ENCODE results near the gene SHLD1.
"Not testable (repeated sequence)": the region's sequence is repeated elsewhere in the genome, so short reads cannot be mapped to it uniquely, and the experiment has no call there.

Gene SHLD1

DNA sequence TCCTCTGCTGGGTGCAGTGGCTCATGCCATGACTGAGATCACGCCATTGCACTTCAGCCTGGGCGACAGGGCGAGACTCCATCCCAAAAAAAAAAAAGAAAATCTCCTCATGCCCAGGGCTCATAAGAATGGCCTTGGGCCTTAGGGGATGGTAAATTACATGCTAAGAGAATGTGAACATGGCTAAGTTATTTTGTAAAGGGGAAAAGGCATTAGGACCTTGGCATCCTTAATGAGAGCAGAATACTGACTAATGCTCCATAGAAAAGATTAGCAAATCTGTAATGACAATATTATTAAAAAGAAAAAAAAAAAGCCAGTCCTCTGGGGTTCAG, 12.6 kb upstream of the SHLD1 start:
- DNase-seq = no peak

DNA sequence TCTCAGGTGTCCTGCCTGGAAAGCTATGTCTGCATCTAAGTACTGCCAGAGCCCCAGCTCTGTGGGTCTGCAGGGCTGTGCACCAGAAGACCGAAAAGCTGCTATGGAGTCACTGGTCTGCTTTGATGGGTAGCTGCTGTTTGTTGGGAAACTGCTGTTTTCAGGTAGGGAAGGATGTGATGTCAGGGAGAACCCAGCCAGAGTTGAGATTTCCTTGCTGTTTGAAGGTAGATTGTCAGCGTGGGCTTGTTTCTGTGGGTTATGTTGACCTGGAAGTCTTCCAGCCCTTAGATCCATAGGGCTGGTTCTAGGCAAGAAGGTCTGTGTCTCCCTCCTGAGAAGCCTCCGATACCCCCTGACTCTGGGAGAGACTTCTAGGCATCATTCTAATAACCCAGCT, 12.2 kb upstream of the SHLD1 start:
- no peak for DNase-seq

DNA sequence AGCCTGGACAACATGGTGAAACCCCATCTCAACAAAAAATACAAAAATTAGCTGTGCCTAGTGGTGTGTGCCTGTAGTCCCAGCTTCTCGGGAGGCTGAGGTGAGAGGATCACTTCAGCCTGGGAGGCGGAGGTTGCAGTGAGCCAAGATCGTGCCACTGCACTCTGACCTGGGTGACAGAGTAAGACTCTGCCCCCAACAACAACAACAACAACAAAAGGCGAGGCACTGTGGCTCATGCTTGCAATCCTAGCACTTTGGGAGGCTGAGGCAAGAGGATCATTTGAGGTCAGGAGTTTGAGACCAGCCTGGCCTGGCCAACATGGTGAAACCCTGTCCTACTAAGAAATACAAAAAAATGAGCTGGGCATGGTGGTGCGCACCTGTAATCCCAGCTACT, 9.6 kb upstream of the SHLD1 start:
- not testable (repeated sequence) for DNase-seq

DNA sequence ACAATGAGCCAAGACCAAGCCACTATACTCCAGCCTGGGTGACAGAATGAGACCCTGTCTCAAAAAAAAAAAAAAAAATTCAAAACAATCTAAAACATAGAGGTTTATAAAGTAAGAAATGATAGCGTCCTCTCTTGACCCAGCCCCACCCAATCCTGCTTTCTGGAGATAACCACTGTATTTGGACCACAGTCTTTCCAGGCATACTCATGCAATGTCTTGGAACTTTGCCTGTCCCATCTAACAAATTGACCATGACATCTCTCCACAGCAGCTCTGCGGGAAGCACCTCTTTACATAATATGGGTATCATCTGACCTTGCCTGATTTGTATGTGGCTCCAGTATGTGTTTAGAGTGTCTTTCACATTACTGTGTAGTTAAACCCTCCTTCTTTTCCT, 9.1 kb upstream of the SHLD1 start:
- no peak for DNase-seq

DNA sequence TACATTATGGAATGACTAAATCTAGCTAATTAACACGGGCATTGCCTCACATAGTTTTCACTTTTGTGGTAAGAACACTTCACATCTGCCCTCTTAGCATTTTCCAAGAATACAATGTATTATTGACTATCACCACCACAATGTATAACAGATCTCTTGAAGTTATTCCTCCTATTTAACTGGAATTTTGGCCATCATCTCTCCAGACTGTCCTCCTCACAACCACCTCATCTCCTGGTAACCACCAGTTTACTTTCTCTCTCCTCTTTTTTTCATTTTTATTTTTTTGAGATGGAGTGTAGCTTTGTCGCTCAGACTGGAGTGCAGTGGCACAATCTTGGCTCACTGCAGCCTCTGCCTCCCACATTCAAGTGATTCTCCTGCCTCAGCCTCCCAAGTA, 8.2 kb upstream of the SHLD1 start:
- no peak for DNase-seq

DNA sequence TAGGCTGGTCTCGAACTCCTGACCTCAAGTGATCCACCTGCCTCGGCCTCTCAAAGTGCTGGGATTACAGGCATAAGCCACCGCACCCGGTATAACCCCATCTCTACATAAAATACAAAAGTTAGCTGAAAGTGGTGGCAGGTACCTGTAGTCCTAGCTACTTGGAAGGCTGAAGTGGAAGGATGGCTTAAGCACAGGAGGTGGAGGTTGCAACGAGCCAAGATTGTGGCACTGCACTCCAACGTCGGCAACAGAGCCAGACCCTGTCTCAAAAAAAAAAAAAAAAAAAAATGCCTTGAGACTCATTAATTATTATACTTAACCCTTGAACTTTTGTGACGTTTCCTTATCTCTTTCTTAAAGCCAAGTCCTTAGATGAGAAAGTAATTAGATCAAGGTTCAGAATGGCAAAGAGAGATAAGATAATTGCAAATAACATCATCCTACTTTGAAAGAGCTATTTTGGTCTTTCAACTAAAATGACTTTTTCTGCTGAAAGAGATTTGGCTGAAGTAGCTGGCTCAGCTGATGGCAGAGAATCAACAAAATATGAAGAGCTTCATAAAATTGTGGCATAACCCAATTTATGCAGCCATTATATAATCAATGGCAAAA, 4.7 kb upstream of the SHLD1 start:
- no peak for DNase-seq

DNA sequence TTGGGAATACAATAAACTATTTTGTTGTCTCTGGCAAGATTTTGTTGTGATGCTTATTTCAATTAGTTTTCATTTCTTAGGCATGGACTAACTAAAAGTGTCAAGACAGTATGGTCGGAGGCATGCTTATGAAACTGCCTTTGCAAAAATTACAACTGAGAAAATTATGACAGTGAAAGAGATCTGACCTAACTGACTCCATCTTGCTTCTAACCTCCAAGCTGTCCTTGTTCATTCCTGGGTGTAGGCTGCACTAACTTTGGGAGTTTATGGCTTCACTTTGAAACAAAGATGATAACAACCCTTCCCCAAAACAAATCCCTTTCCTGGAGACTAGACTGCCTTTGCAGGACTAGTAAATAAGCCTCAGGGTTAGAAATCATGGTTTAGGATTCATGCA, 4.1 kb upstream of the SHLD1 start:
- no peak for DNase-seq

DNA sequence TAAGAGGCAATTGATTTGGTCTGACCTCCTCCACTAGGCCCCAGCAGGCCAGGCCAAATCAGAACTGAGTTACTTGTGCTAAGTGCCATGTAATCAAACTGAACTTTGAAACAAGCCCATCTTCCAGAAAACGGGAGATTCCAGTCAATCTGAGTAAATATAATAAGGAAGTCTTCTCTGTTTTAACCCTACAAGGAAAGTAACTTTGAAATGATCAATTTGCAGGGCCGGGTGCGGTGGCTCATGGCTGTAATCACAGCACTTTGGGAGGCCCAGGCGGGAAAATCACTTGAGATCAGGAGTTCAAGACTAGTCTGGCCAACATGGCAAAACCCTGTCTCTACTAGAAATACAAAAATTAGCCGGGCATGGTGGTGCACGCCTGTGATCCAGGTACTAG, 2.0 kb upstream of the SHLD1 start:
- DNase-seq = no peak

DNA sequence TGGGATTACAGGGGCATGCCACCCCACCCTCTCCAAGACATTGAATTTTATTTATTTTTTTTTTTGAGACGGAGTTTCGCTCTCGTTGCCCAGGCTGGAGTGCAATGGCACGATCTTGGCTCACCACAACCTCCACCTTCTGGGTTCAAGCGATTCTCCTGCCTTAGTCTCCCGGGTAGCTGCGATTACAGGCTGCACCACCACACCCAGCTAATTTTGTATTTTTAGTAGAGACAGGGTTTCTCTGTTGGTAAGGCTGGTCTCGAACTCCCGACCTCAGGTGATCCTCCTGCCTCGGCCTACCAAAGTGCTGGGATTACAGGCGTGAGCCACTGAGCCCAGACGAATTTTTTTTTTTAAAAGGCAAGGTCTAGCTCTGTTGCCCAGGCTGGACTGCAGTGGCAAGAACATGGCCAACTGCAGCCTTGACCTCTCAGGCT, 669 bp upstream of the SHLD1 start:
- DNase-seq = not testable (repeated sequence)

DNA sequence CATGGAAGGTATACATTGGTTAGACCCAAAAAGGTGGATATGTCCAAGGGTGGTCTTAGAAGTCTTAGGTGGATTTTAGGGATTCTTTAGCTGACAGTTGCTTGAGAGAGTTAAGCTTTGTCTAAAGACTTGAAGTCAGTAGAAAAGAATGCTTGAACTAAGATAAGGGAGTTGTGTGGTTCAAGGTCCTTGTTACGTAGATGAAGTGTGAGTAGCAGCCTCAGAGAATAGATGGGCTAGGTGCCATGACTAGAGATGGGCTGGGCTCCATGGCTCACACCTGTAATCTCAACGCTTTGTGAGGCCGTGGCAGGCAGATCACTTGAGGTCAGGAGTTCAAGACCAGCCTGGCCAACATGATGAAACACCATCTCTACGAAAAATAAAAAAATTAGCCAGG, 1.7 kb downstream of the SHLD1 start:
- DNase-seq = no peak

DNA sequence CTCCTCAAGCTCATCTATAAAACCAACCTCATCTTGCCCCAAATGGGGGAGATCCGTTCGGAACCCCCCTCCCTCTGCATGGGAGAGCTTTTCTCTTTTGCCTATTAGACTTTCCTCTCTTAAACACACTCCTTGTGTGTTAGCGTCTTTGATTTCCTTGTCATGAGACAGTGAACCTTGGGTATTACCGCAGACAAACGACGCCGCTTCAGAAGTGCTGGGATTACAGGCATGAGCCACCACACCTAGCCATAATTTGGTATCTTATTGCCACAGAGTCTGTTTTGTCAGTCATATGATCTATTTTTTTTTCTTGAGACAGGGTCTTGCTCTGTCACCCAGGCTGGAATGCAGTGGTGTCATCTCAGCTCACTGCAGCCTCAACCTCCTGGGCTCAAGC, 3.6 kb downstream of the SHLD1 start:
- no peak for DNase-seq

DNA sequence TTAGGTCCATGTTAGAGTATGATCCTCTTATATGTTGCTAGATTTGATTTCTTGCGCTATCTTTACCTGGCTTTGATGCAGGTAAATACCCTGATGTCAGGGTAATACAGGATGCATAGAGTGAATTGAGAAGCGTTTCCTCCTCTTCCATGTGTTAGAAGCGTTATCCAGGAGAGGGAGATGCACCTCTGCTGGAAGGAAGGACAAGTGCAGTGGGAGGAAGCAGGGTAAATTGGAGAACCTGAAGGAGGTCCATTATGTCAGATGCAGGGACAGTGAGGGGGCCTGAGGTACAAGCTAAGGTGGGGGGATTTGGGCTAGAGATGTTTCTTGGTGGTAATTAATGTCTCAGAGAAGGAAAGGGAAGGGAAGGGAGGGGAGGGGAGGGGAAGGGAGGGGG, 7.7 kb downstream of the SHLD1 start:
- DNase-seq = no peak

DNA sequence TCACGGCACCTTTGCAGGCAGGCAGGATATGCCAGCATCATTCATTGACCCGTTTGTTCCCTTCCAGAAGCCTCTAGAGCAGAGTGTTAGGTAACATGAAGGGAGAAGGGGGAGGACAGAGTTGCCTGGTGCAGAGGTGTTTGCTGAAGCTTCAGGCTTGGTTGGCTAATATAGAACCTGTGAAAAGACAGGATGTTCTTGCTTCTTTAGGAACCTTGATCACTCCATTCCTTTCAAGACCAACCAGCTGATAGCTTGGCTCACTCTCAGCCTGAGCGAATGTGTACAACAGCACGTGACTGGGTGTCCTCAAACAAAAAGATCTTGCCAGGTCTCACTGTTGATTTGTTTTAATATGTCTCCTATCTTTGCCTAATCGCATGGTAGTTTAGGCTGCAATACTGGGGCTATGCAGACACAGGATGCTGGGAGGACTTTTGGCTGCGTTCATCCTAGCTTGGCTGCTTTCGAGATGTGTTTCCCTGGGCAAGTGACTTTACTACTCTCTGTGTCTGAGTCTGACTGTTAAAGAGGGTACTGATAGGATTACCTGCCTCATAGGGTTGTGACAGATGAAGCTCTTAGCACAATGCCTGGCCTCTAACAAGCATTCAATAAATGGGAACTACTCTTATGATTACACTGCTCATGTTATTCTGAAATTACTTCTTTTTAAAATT, 16.0 kb downstream of the SHLD1 start:
- no peak for DNase-seq

DNA sequence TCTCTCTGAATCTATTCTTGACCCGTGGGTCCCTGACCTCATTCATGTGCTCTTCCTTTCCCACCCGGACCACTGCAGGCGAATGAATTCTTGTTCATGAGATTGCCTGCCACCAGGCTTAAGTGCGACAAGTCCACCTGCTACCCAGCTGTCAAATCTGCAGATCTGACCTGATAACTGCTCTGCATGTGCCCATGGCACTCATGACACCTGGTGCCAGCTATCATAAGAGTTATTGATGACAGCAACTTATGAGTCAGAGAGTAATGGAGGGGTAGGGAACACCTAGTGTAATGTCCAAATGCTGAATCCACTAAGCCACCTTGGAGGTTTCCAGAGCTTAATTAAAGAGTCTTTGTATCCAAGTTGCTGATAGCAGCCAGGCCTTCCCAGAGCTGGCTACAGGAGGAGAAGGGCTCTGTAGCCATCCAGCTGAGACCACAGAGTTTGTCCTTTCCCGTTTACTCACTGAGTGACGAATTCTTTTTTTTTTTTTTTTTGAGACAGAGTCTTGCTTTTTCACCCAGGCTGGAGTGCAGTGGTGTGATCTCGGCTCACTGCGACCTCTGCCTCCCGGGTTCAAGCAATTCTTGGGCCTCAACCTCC, 17.4 kb downstream of the SHLD1 start:
- no peak for DNase-seq

DNA sequence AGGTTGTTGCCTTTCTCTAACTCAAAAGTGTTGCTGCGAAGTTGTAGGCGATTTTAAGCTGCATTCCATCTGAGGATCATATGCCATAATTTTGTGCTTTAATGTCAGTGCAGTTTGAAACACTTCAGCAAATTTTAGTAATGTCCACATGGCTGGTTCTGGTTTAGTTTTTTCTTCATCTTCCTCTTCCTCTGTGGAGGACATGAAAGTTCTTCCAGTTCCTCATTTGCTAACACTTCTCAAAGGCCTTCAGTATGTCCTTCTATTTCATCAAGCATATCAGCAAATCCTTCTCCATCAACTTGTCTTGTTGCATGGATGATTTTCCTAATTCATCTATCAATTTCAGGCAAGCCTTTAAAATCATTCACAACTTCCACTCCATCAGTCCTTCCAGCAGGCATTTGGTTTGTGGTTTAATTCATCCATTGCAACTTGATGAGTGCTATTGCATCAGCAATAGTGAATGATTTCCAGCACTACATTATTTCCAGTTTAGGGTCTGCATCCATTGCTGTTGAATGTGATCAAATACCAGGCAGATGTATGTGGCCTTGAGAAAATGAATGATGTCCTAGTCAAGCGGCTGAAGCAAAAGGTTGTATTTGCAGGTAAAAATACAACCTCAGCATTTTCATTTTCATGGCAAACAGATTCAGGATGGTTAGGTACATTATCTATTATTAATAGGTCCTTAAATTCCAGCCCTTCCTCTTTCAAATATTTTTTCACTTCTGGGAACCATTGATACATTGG, 20.2 kb downstream of the SHLD1 start:
- no peak for DNase-seq

DNA sequence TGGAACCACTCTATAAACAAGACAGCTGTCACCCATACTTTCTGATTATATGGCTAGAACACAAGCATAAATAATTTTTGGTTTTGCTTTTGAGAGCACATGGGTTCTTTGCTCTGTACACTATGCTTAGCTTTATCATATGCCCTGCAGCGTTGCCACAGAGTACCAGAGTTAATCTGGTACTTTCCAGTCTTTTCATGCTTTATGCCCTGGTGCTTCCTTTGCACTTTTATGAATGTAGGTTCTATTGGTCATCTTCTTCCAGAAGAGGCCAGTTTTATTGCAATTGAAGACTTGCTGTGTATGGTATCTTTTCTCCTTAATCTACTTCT, 20.8 kb downstream of the SHLD1 start:
- no peak for DNase-seq

DNA sequence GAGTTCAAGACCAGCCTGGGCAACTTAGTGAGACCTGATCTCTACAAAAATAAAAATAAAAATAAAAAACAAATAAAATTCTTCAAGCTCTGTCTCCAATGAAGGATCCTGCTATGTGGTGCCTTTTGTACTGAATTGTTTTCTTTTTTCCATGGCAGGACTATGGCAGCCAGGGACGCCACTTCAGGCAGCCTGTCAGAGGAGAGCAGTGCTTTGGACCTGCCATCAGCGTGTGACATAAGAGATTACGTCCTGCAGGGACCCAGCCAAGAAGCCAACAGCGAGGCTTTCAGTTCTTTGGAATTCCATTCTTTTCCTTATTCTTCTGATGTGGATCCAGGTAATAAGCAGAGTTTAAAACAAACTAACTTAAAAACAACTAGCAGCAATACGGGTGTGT, 22.5 kb downstream of the SHLD1 start:
- no peak for DNase-seq

DNA sequence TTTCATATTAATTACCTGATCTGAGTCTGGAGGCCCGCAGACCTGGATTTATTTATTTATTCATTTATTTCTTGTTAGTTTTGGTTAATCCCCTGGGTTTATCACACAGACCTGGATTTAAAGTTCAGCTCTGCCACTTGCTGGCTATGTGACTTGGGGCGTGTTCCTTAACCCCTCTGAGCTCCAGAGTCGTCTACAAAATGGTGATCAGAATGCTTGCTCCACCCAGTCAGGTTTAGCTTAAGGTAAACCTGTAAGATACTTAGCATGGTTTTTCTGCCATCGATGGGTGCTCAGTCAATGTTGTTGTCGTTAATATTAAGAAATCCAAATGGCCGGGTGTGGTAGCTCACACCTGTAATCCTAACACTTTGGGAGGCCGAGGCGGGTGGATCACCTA, 23.4 kb downstream of the SHLD1 start:
- no peak for DNase-seq

DNA sequence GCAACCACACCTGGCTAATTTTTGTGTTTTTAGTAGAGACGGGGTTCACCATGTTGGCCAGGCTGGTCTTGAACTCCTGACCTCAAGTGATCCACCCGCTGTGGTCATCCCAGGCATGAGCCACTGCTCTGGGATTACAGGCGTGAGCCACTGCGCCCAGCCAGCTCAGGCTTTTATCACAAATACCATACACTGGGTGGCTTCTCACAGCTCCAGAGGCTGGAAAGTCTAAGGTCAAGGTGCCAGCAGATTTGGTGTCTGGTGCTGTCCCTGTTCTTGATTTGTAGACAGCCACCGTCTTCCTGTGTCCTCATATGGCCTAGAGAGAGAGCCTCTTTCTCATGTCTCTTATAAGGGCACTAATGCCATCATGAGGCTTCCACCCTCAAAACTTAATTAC, 25.9 kb downstream of the SHLD1 start:
- DNase-seq = no peak

DNA sequence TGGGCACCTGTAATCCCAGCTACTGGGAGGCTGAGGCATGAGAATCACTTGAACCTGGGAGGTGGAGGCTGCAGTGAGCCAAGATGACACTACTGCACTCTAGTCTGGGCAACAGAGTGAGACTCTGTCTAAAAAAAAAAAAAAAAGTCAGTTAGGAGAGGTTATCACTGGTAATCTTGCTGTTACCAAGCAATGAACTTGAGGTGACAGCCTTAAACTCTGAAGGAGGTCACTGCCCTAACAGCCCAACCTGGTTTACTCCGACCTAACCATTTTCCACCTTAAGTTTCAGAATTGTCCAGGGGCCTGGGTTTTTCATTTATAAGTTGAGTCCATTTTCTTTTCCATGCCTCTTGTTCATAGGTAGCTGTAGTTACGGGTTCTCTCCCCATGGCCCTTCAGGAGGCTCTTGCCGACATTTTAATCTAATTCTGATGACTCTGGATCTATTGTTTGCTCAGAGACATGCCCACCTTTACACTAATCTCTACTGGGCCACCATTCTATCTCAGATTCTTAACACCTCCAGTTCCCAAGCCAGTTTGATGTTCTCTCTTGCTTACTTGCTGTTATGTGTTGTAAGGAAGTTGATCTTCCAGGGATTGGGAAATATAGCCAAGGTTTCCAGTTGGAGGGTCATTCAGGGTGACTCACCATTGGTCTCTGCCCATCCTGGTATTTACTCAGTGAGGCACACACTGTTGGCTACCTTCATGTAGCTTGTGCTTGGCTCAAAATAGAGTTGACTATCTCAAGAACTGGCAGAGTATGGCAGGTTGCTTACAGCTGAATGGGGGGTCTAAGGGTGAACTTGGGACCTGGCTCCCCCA, 29.1 kb downstream of the SHLD1 start:
- no peak for DNase-seq

DNA sequence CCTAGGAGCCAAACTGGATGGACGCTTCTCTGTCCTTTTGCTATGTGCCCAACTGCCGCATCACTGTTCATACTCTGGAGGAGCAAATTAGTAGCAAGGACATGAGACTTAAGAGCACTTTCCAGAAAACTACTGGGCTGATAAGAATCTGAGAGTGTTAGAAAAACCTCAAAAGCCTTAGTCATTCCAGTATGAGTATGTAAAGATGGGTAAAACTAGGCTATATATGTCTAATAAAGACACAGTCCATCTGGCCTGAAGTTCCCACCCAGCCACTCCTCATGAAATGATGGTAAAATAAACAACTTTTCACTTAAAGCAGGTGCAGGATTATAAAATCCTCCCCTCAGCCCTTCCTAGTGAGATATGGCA, 30.6 kb downstream of the SHLD1 start:
- DNase-seq = no peak

DNA sequence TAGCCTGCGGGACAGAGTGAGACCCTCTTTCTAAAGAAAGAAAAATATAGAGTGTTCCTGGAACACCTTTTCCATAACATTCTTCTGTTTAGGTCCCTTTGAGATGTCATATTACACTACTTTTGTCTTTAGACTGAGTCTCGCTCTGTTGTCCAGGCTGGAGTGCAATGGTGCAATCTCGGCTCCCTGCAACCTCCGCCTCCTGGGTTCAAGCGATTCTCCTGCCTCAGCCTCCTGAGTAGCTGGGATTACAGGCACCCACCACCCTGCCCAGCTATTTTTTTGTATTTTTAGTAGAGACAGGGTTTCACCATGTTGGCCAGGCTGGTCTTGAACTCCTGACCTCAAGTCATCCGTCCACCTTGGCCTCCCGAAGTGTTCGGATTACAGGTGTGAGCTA, 31.2 kb downstream of the SHLD1 start:
- not testable (repeated sequence) for DNase-seq

Measured in RPMI8226 (cell line).